ENCODE results near the gene ART4. TPM values are rescaled to one million over a fixed set of nuclear protein-coding genes. Genes with fewer than 3 reads are reported as not detected.
A peak's percentile ranks its signal among the peaks of the same experiment; 100 is the strongest.

ART4 gene
- total RNA-seq, 1 donor from 2014 or later: not detected

DNA sequence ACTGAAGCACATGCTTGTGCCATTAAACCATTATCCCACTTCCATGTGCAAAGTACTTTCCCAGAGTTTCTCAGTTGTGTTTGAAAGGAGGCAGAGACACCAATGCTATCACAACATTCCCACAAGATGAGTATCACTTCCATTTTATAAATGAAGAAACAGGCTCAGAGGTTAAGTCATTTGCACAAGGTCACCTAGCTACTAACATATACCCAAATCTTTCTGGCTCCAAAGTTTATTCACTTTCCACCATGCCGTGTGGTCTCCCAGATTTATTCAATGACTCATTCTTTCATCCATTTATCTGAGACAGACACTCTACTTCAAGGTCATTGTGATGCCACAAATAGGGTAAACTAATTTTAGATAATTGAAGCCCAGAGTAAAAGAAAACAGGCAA, 9.4 kb downstream of the ART4 start:
- no peak overlapping the region for H3K4me3 Mint-ChIP-seq
- no peaks in the 10 kb centered on the region for H3K4me1 Mint-ChIP-seq
- H3K27me3 ChIP-seq: no peaks in the 10 kb centered on the region
- H3K36me3 ChIP-seq: no peaks in the 10 kb centered on the region
- no peaks in the 10 kb centered on the region for H4K20me1 ChIP-seq (ENCODE audit: low read depth)
- H3K36me3 Mint-ChIP-seq: no peaks in the 10 kb centered on the region
- no peak overlapping the region for H3K9ac ChIP-seq
- TF ChIP-seq EZH2 (IDR thresholded peaks at IDR 0.05) (no peak), EZH2phosphoT487 (IDR thresholded peaks at IDR 0.05) (no peak)
- TF ChIP-seq, protein P1, sequence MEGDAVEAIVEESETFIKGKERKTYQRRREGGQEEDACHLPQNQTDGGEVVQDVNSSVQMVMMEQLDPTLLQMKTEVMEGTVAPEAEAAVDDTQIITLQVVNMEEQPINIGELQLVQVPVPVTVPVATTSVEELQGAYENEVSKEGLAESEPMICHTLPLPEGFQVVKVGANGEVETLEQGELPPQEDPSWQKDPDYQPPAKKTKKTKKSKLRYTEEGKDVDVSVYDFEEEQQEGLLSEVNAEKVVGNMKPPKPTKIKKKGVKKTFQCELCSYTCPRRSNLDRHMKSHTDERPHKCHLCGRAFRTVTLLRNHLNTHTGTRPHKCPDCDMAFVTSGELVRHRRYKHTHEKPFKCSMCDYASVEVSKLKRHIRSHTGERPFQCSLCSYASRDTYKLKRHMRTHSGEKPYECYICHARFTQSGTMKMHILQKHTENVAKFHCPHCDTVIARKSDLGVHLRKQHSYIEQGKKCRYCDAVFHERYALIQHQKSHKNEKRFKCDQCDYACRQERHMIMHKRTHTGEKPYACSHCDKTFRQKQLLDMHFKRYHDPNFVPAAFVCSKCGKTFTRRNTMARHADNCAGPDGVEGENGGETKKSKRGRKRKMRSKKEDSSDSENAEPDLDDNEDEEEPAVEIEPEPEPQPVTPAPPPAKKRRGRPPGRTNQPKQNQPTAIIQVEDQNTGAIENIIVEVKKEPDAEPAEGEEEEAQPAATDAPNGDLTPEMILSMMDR (IDR thresholded peaks at IDR 0.05): no peak
- H3K9me3 Mint-ChIP-seq: no peaks in the 10 kb centered on the region
- H3F3A ChIP-seq (ENCODE audit: low read depth): no peaks in the 10 kb centered on the region
- no peak for DNase-seq (ENCODE audit: low spot score)
- no peaks in the 10 kb centered on the region for H3K4me1 ChIP-seq
- H3K9me3 ChIP-seq (ENCODE audit: low read depth): no peaks in the 10 kb centered on the region
- H3K27ac ChIP-seq: no peak overlapping the region
- no peak overlapping the region for H3K27ac Mint-ChIP-seq
- H3K4me2 ChIP-seq: no peak overlapping the region
- no peak overlapping the region for H3K4me3 ChIP-seq
- no peaks in the 10 kb centered on the region for H3K79me2 ChIP-seq (ENCODE audit: low read depth)
- H3K27me3 Mint-ChIP-seq (ENCODE audit: insufficient read depth, low read depth): peaks cover 3% of the 10 kb centered on the region
- no peak overlapping the region for H2AFZ ChIP-seq (replicated peaks)

DNA sequence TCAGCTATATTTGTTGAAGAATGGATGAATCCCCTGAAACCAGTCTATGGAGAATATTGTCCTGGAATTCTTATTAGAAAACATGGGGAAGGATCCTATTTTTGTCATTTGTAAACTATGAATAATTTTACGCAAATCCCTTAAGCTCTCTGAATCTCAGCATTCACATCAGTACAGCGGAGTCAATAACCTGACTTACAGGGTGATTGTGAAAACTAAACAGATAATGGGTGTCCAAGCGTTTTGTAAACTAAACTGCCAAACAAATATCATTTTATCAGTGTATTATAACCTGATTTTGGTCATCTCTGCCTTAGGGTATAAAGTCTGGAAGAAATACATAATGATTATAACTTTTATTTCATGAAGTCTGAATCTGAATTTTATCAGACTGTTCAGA, 10.0 kb downstream of the ART4 start:
- no peak overlapping the region for H3K9ac ChIP-seq
- no peaks in the 10 kb centered on the region for H3K9me3 ChIP-seq (ENCODE audit: low read depth)
- H3F3A ChIP-seq (ENCODE audit: low read depth): no peaks in the 10 kb centered on the region
- H3K4me2 ChIP-seq: no peak overlapping the region
- no peaks in the 10 kb centered on the region for H3K27me3 ChIP-seq
- TF ChIP-seq EZH2 (IDR thresholded peaks at IDR 0.05) (no peak), EZH2phosphoT487 (IDR thresholded peaks at IDR 0.05) (no peak)
- TF ChIP-seq, protein P1 (IDR thresholded peaks at IDR 0.05): no peak
- peaks cover 3% of the 10 kb centered on the region for H3K27me3 Mint-ChIP-seq (ENCODE audit: insufficient read depth, low read depth)
- no peaks in the 10 kb centered on the region for H3K36me3 ChIP-seq
- H3K36me3 Mint-ChIP-seq: no peaks in the 10 kb centered on the region
- H3K4me1 ChIP-seq: no peaks in the 10 kb centered on the region
- no peak overlapping the region for H3K4me3 ChIP-seq
- H3K79me2 ChIP-seq (ENCODE audit: low read depth): no peaks in the 10 kb centered on the region
- DNase-seq (ENCODE audit: low spot score): no peak
- no peak overlapping the region for H2AFZ ChIP-seq (replicated peaks)
- H3K4me1 Mint-ChIP-seq: no peaks in the 10 kb centered on the region
- no peaks in the 10 kb centered on the region for H3K9me3 Mint-ChIP-seq
- no peak overlapping the region for H3K27ac ChIP-seq
- H3K4me3 Mint-ChIP-seq: no peak overlapping the region
- H3K27ac Mint-ChIP-seq: no peak overlapping the region
- H4K20me1 ChIP-seq (ENCODE audit: low read depth): no peaks in the 10 kb centered on the region

DNA sequence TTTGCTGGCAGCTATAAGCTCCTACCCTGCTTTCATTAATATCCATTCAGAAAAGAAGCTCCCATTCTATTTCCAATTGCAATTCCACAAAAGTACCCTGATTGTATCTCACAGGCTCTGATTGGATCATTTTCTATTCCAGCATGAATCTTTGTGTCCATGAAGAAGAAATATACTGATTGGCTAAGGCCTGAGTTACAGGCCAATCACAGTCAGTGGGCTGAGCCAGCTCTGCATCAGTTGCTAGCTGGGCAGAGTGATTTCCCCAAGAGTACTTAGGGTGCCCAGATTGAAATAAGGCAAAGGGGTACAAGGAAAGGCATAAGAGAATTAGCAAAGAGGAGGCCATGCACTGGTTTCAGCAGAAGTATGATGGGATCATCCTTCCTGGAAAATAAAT, 14.4 kb downstream of the ART4 start:
- H2AFZ ChIP-seq (replicated peaks): no peak overlapping the region
- H3K9ac ChIP-seq: no peak overlapping the region
- H3K4me3 ChIP-seq: no peak overlapping the region
- H3K4me2 ChIP-seq: no peak overlapping the region
- Mint-ChIP-seq H3K27me3 (ENCODE audit: insufficient read depth, low read depth) (no peaks in the 10 kb centered on the region), H3K4me1 (no peaks in the 10 kb centered on the region), H3K4me3 (no peak overlapping the region), H3K9me3 (no peaks in the 10 kb centered on the region), H3K36me3 (no peaks in the 10 kb centered on the region), H3K27ac (no peak overlapping the region)
- no peaks in the 10 kb centered on the region for H3K9me3 ChIP-seq (ENCODE audit: low read depth)
- H3K27ac ChIP-seq: no peak overlapping the region
- H3K36me3 ChIP-seq: no peaks in the 10 kb centered on the region
- no peaks in the 10 kb centered on the region for H3K27me3 ChIP-seq
- peak; percentile 12 for DNase-seq (ENCODE audit: low spot score)
- TF ChIP-seq, protein P1 (IDR thresholded peaks at IDR 0.05): no peak
- TF ChIP-seq EZH2phosphoT487 (IDR thresholded peaks at IDR 0.05) (no peak), EZH2 (IDR thresholded peaks at IDR 0.05) (no peak)
- H4K20me1 ChIP-seq (ENCODE audit: low read depth): no peaks in the 10 kb centered on the region
- no peaks in the 10 kb centered on the region for H3F3A ChIP-seq (ENCODE audit: low read depth)
- H3K79me2 ChIP-seq (ENCODE audit: low read depth): no peaks in the 10 kb centered on the region
- H3K4me1 ChIP-seq: no peaks in the 10 kb centered on the region

All from neural progenitor cell (in vitro differentiated cells).